Stimulated activated CD4-positive, alpha-beta T cell treated with anti-CD3 and anti-CD28 coated beads, Interleukin-2, amount 100 ng/mL, for 24 hours (primary cell): Measurements from ENCODE around the gene DYNC2H1.
A peak's percentile ranks its signal among the peaks of the same experiment; 100 is the strongest.
"Not testable (repeated sequence)": the region's sequence is repeated elsewhere in the genome, so short reads cannot be mapped to it uniquely, and the experiment has no call there.

Experiments
- DNase-seq, 2 donors: peaks; one replicate each; pipeline ENCODE4 v3.0.0-alpha.2; 2020

The DYNC2H1 gene

GRCh38 chr11:103108933-103109817 is at the start of gene DYNC2H1:
DYNC2H1 (plus strand) TSS chr11:103109426; CDS start chr11:103109575, 149 bp downstream.
- peak; percentile 87 to 89 for DNase-seq

- no peak for DNase-seq
Observed at GRCh38 chr11:103061656-103062055, 47.6 kb upstream of the DYNC2H1 start.

DNA sequence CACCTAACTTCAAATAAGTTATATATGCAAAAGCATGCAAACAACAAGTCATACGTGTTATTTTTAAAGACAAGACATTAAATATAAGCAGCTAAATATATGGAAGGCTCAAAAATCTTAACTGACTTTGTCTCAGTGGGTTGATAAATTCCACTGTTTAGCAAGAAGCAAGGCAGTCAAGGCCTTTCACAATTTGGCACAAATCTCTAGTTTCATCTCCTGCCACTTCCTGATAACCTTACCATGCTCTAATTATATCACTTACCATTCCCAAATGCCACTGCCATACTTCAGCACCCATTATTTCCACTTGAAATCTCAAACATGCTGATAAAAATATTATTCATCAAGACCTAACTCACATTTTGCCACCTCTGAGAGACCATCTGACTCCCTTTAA is 42.1 kb upstream of the DYNC2H1 start:
- no peak for DNase-seq

DNA sequence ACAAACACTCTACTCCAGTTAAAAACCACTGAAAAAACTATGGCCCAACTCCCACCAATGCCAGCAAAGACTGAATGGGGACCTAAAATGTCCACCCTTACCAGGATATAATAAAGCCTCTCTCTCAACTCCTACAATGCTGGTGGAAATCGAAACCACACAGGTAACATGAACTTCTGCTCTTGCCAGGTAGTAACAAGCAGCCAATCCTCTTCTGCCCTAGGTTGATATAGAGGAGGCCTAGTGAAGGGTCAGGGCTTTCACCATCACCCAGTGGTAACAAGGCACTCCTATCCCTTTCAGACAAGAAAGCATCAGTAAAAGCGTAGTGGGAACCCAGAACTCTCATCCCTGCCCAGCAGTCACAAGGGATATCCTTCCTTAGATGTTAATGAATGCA is 39.9 kb upstream of the DYNC2H1 start:
- no peak for DNase-seq

DNA sequence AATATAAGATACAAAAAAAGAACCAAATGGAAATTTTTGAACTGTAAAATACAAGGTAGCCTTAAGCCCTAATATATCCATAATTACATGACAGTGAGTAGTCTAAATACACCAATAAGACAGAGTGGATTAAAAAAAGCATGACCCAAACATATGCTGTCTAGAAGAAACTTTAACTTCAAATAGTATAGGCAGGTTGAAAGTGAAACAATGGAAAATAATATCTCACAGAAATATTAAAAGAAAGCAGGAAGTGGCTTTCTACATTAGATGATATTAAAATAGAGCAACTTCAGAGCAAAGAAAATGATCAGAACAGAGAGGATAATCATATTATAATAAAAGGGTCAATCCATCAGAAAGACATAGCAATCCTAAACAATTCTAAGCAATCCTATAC is 39.1 kb upstream of the DYNC2H1 start:
- no peak for DNase-seq

DNA sequence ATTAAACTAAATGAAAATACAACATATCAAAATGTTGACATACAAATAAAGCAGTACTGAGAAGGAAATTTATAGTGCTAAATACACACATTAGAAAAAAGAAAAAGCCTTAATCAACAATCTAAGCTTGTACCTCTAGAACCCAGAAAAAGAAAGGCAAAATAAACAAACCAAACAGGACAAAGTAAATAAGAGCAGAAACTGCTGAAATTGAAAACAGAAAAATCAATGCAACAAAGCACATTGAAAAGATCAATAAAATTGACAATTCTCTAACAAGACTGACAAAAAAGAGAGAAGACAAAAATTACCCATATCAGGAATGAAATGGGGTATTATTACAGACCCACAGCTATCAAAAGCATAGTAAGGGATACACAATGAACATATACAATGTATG is 38.2 kb upstream of the DYNC2H1 start:
- DNase-seq = no peak

- DNase-seq = no peak
Observed at GRCh38 chr11:103076361-103076760, 32.9 kb upstream of the DYNC2H1 start.

DNA sequence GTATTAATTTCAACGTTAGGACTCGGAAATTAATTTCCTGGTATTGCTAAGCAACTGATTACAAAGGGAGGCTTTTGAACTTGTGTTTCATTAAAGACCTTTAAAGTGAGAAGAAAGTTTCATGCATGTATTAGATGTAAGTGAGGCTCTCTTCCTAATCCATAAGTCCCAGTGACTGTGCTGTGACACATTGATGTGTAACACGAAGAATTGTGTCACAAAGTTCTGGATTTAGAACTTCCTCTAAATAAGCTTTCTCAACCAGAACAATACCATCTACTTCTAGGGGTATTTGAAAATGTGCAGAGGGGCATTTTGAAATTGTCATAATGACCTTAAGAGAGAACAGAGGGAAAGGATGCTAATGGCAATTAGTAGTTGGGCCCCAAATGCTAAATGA is 31.7 kb upstream of the DYNC2H1 start:
- no peak for DNase-seq

DNA sequence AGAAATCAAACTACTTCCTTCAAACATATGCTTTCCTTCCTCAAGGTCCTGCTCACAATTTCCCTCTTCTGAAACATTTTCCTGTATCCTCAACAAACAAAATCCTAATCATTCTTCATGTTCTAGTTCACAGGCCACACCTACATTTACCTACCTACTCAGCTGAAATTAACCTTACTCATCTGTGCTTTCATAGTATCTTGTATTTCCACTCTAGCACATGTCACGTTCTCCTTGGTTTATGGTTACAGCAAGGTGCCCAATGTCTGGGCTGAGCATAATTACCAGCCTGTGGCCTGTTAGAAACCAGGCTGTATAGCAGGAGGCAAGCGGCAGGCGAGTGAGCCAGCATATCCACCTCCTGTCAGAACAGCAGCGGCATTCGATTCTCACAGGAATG is 30.5 kb upstream of the DYNC2H1 start:
- no peak for DNase-seq

- DNase-seq = no peak
Observed at GRCh38 chr11:103079833-103080232, 29.4 kb upstream of the DYNC2H1 start.

DNA sequence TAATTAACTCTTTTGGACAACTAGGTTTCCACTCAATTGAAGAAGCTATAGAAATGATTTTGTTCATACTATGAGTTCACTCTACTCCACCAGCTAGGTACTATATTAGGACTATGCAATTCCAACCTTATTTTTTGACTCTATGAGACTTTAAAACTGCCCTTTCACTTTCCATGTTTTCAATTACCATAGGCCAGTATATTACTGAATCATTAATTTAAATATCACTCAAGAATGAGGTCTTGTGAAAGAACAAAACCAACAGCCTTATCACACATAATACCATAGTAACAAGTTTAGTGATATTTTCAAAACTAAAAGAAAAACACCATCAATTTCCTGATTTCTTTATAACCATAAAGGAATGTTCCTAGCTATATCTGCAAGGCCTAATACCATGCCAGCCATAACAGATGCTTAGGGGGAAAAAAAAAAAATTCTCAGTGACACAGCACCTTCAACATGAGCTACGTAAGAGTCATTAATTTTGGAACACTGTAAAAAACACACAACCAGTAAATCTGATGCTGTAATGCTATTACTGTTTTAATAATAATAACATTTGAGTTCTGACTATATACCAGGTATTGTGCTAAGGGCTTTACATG is 23.4 kb upstream of the DYNC2H1 start:
- DNase-seq = no peak

DNA sequence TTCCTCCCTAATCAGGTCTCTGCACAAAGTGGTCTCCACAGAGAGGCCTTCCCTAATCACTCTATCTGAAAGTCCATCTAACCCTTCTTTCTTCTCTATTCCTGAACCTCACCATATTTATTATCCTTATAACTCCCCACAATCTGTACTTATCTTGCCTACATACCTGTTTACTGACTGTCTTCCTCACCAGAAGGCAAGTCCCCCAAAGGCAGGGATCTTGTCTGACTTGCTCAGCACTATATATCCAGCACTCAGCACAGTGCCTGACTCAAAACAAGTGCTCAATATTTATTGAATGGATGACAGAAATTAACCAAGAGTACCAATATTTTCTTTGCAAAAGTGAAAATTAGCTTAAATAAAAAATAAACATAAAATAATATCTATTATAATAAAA is 22.8 kb upstream of the DYNC2H1 start:
- no peak for DNase-seq

GRCh38 chr11:103091064-103091800 is 18.0 kb upstream of the DYNC2H1 start:
- peak; percentile 50 to 59 for DNase-seq

DNA sequence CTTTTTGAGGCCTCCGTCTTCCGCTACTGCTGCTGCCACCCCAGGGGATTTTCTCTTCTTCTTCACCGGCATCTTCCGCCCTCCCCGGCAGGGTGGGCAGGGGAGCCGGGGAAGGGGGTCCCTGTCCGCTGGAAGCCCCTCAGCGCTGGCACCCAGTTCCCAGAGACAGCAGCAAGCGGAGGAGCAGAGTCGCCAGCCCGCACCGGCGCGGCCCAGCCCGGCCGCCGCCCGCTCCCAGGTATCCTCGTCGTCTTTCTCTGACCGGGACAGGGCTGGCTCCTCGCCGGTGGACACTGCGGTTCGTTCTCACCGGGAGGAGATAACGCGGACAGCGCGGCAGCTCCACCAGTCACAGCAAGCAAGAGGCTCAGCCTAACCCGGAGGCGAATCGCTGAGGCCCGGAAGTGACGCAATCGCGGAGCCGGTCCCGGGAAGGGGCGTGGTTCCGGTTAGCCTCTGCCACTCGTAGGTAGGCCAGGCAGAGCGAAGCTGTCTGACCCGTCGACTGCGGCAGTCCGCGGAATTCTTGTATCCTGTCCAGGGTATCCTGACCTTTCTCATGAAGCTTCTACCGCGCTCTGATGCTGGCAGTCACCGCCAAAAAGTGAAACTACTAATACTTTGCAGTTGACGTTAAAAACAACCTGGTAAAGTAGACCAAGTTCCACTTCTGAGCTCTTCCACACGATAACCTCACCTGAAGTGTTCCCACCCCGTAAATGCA is 17.3 kb upstream of the DYNC2H1 start, which contains the start of gene DCUN1D5:
Gene DCUN1D5, minus strand, starts transcription at position 360 of the 724 bp plus-strand sequence. Its CDS starts 288 bp downstream, at position 72.
- peak; percentile 96 for DNase-seq

GRCh38 chr11:103097279-103097678 is 11.9 kb upstream of the DYNC2H1 start:
- DNase-seq = no peak

DNA sequence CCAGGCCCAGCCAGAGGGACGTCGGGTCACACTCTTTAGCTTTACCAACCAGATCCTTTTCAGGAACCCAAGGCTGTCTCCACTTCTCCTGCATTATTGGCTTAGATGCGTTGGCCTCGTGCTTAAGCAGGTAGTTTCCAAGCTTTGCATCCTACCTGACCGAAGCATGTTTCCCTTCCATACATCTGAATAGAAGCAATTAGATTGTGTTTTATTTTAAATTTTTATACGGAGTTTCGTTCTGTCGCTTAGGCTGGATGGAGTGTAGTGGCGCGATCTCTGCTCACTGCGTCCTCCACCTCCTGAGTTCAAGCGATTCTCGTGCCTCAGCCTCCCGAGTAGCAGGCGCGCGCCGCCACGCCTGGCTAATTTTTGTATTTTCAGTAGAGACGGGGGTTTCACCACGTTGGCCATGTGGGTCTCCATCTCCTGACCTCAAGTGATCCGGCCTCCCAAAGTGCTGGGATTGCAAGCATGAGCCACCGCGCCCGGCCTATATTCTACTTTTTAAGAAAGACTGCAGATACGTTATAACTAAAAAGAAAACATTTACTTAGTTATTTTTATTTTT is 677 bp downstream of the DYNC2H1 start:
- DNase-seq = no peak

DNA sequence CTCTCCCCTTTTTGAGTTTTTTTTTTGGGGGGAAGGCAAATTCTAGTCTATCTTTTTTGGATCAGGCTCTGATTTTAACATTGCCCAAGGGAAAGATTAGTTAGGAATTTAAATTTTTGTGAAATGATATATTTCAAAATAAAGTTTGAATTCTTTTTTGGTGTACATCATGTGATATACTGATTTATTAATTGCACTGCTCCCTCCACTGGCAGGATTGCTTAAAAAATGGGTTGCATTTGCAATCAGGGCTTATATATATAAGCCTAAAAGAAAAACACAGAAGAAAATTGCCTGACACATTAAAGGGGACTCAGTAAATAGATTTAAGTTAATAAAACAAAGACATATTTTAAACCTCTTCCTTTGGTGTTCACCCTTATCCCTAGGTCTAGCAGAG is 1.2 kb downstream of the DYNC2H1 start:
- DNase-seq = no peak

DNA sequence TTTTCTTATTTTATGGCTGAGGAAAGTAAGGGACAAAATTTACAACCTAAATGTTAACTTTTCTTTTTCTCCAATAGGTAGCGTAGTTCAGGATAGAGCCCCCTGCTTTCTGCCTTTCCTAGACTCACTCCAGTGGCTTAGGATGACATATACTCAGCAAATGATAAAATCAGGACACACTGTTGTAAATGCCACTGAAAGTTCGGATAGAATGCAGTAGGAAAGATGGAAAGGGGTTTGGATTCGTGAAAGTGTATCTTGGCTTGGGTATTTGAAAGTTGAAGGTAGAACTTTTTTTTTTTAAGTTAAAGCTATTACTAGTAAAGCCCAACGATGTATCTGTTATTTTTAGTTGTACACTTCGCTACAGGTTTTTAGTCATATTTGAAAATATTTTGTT is 2.2 kb downstream of the DYNC2H1 start:
- DNase-seq = no peak

- no peak for DNase-seq
Observed at GRCh38 chr11:103112364-103112763, 3.1 kb downstream of the DYNC2H1 start.

DNA sequence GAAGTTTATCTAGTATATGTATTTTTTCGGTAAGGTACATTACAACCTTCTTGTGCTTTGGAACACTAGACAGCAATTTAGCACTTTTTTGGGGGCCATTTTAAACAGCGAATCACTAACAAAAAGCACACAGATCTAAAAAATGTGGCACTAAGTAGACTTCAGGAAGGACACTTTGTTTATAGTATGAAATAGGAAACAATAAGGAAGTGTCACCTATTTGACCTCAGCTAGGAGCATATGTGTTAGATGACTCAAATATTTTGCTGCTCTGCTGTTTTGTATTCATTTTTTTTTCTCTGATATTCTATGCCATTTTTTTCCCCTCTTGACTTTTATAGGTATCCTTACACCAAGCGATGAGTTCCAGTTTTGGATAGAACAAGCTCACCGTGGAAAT is 5.6 kb downstream of the DYNC2H1 start:
- no peak for DNase-seq

GRCh38 chr11:103125462-103125861 is 16.2 kb downstream of the DYNC2H1 start:
- no peak for DNase-seq

DNA sequence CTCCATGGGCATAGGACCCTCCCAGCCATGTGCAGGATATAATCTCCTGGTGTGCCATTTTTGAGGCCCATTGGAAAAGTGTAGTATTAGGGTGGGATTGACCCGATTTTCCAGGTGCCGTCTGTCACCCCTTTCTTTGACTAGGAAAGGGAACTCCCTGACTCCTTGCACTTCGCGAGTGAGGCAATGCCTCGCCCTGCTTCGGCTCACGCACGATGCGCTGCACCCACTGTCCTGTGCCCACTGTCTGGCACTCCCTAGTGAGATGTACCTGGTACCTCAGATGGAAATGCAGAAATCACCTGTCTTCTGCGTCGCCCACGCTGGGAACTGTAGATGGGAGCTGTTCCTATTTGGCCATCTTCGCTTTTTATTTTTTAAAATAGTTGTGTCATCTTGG is 32.8 kb downstream of the DYNC2H1 start:
- DNase-seq = not testable (repeated sequence)

- DNase-seq = no peak
Observed at GRCh38 chr11:103147627-103148026, 38.4 kb downstream of the DYNC2H1 start.
